Type B pancreatic cell (in vitro differentiated cells): ENCODE measurements around the gene GBP7. TPM values are rescaled to one million over a fixed set of nuclear protein-coding genes. Genes with fewer than 3 reads are reported as not detected.

Experiments used
- DNase-seq: peaks from one replicate; pipeline ENCODE4 v3.0.0; 2021; ENCODE audit warnings: mixed read lengths; ENCODE audit not compliant: unreplicated experiment; ENCODE audit errors: extremely low spot score
- H3K27ac Mint-ChIP-seq: 2 replicates; pipeline ENCODE4 v1.8.0; 2021; ENCODE audit warnings: mild to moderate bottlenecking, mixed read lengths
- H3K27me3 Mint-ChIP-seq: 2 replicates; pipeline ENCODE4 v1.8.0; 2021; ENCODE audit warnings: mixed read lengths
- H3K36me3 Mint-ChIP-seq: 2 replicates; pipeline ENCODE4 v1.8.0; 2021; ENCODE audit warnings: mixed read lengths
- H3K4me1 Mint-ChIP-seq: one replicate; pipeline ENCODE4 v1.8.0; 2021; ENCODE audit warnings: mixed read lengths; ENCODE audit not compliant: unreplicated experiment
- H3K4me3 Mint-ChIP-seq: 2 replicates; pipeline ENCODE4 v1.8.0; 2021; ENCODE audit warnings: mild to moderate bottlenecking, mixed read lengths
- H3K9me3 Mint-ChIP-seq: 2 replicates; pipeline ENCODE4 v1.8.0; 2021; ENCODE audit warnings: mixed read lengths
- total RNA-seq: library from RNA; stranded (reverse); gene quantifications from 2 replicates; pipeline ENCODE4 v1.2.1, GENCODE V29; 2021; ENCODE audit warnings: low replicate concordance
- TF ChIP-seq, protein P1 (sequence below): fragments of 200-600 bp; sonication (generic); conservative IDR thresholded peaks from 2 replicates; pipeline ENCODE4 v1.5.0; 2021; ENCODE audit warnings: antibody characterized with exemption, mild to moderate bottlenecking

GBP7 gene
- total RNA-seq, 1 donor from 2014 or later, result not detected

DNA sequence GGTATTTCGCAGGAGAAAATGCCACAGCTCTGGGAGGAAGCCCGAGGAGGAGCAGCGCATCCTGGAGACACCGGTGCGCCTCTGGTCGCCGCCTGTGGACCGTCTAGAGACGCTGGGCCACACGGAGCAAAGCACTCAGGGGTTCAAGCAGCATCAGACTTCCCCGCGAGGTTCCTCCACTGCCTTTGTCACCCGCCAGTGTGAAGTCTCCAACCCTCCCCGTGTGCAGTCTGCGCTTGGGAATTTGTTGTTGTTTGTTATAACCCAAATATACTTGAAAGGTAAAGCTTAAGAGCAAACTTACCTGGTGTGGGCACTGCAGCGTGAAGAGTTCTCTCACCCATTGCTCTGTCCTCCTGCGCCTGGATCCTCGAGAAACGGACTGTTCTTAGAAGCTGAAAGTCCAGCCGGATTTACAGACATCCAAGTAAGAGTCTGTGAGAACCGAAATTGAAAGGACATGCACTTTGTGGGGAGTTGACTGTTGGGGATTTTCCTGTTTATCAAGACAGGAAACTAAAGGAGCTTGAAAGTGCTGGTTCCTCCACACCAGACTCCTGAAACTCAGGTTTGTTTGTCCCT is 22.8 kb upstream of the GBP7 start, which contains the start of gene GBP4:
Gene GBP4, minus strand, starts transcription at position 452 of the 582 bp plus-strand sequence. Its CDS starts 108 bp downstream, at position 344.
- H3K4me3 Mint-ChIP-seq, result peak within 1 kb of the TSS; percentile 38
- H3K27ac Mint-ChIP-seq, result no peak within 1 kb of the TSS
- no peaks in the 10 kb centered on the region for H3K36me3 Mint-ChIP-seq
- H3K9me3 Mint-ChIP-seq, result no peaks in the 10 kb centered on the region
- TF ChIP-seq, protein P1, sequence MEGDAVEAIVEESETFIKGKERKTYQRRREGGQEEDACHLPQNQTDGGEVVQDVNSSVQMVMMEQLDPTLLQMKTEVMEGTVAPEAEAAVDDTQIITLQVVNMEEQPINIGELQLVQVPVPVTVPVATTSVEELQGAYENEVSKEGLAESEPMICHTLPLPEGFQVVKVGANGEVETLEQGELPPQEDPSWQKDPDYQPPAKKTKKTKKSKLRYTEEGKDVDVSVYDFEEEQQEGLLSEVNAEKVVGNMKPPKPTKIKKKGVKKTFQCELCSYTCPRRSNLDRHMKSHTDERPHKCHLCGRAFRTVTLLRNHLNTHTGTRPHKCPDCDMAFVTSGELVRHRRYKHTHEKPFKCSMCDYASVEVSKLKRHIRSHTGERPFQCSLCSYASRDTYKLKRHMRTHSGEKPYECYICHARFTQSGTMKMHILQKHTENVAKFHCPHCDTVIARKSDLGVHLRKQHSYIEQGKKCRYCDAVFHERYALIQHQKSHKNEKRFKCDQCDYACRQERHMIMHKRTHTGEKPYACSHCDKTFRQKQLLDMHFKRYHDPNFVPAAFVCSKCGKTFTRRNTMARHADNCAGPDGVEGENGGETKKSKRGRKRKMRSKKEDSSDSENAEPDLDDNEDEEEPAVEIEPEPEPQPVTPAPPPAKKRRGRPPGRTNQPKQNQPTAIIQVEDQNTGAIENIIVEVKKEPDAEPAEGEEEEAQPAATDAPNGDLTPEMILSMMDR, result no peak
- peaks cover 15% of the 10 kb centered on the region for H3K4me1 Mint-ChIP-seq
- DNase-seq, result no peak
- peaks cover 6% of the 10 kb centered on the region for H3K27me3 Mint-ChIP-seq

GRCh38 chr1:89198081-89198480 is 22.3 kb upstream of the GBP7 start:
- TF ChIP-seq, protein P1, result no peak
- Mint-ChIP-seq H3K36me3 (no peaks in the 10 kb centered on the region), H3K4me3 (peak overlapping the region; percentile 38), H3K27ac (no peak overlapping the region), H3K27me3 (peaks cover 6% of the 10 kb centered on the region), H3K9me3 (no peaks in the 10 kb centered on the region), H3K4me1 (peaks cover 15% of the 10 kb centered on the region)
- no peak for DNase-seq

DNA sequence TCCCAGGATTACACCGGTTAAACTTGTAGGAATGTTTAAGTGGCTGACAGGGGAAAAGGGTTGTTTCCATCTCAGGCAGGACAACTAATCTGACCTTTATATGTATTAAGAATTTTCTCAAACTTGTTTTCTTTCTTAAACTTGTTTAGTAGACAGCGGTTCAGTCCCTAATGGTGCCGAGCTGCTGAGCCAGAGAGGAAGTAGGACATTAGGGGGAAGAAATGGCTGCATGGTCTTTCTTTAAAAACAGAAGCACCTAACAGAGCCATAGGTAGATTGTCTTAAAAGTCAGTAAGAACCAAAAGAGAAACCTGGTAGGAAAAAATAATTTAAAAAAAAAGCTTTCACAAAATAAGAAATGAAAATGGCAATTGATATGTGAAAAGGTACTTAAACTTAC is 19.7 kb upstream of the GBP7 start:
- Mint-ChIP-seq H3K36me3 (no peaks in the 10 kb centered on the region), H3K9me3 (no peaks in the 10 kb centered on the region), H3K27me3 (peaks cover 6% of the 10 kb centered on the region), H3K27ac (no peak overlapping the region), H3K4me1 (peaks cover 4% of the 10 kb centered on the region), H3K4me3 (no peak overlapping the region)
- TF ChIP-seq, protein P1, result no peak
- no peak for DNase-seq

DNA sequence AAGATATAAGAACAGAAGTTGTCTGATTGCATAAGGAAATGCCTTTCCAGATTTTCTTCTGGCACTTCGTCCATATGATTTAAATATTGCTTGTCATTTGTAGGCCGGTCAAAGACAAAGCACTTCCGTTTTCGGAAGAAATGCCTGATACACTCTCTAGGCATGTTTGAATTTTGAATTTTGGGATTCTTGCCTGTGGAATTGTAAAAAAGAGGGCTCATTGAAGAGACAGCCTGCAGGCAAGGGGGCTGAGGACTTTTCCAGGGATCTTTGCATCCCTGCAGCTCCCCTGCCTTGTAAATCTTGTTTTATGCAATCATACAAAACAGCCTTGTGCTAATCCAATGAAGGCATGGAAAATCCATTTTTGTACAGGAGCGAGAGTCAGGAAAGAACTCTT is 15.5 kb upstream of the GBP7 start:
- Mint-ChIP-seq H3K27ac (no peak overlapping the region), H3K9me3 (no peaks in the 10 kb centered on the region), H3K4me3 (no peak overlapping the region), H3K27me3 (peaks cover 3% of the 10 kb centered on the region), H3K4me1 (no peaks in the 10 kb centered on the region), H3K36me3 (no peaks in the 10 kb centered on the region)
- TF ChIP-seq, protein P1, result no peak
- DNase-seq, result no peak

- TF ChIP-seq, protein P1, result no peak
- Mint-ChIP-seq H3K9me3 (no peaks in the 10 kb centered on the region), H3K27me3 (peaks cover 3% of the 10 kb centered on the region), H3K27ac (no peak overlapping the region), H3K36me3 (no peaks in the 10 kb centered on the region), H3K4me3 (no peak overlapping the region), H3K4me1 (no peaks in the 10 kb centered on the region)
- no peak for DNase-seq
Observed at GRCh38 chr1:89190017-89190416, 14.2 kb upstream of the GBP7 start.
